GM12864 (cell line): Measurements from ENCODE around the gene CEP126.

ENCODE experiments used
- DNase-seq: peaks from one replicate; pipeline ENCODE4 v3.0.0-alpha.2; 2011; ENCODE audit warnings: low read depth
- H3K4me3 ChIP-seq: 2 replicates; pipeline ENCODE4 v1.5.1; 2011; ENCODE audit warnings: mild to moderate bottlenecking, low read depth, low read length, control low read depth
- CTCF ChIP-seq: IDR thresholded peaks from 2 replicates; pipeline ENCODE4 v1.5.1; 2011; ENCODE audit warnings: low read depth, mild to moderate bottlenecking, moderate library complexity, low read length, control low read depth, inconsistent platforms; ENCODE audit errors: missing control alignments

Gene CEP126

GRCh38 chr11:102007567-102008437 lies 93.0 kb downstream of the CEP126 start:
- no peak overlapping the region for H3K4me3 ChIP-seq
- TF ChIP-seq CTCF = no peak
- no peak for DNase-seq

GRCh38 chr11:102010776-102011494 lies 96.1 kb downstream of the CEP126 start:
- no peak for DNase-seq
- H3K4me3 ChIP-seq = no peak overlapping the region

GRCh38 chr11:102012946-102013345 lies 98.1 kb downstream of the CEP126 start:
- H3K4me3 ChIP-seq = no peak overlapping the region
- DNase-seq = no peak
- no peak for TF ChIP-seq CTCF

More at GRCh38 chr11:102010776-102011494, 96.1 kb downstream of the CEP126 start:
- TF ChIP-seq CTCF = no peak

GRCh38 chr11:102014756-102015155 lies 99.9 kb downstream of the CEP126 start:
- no peak for TF ChIP-seq CTCF
- no peak for DNase-seq
- H3K4me3 ChIP-seq = no peak overlapping the region

GRCh38 chr11:102017026-102017425 lies 102.2 kb downstream of the CEP126 start:
- no peak for TF ChIP-seq CTCF
- DNase-seq = no peak
- no peak overlapping the region for H3K4me3 ChIP-seq

- no peak for TF ChIP-seq CTCF
These were observed 111.4 kb downstream of the CEP126 start for GRCh38 chr11:102026217-102026616.

More at GRCh38 chr11:102026217-102026616, 111.4 kb downstream of the CEP126 start:
- no peak overlapping the region for H3K4me3 ChIP-seq
- no peak for DNase-seq
